NT2/D1 (cell line): Measurements from ENCODE around the gene FANCE.

ENCODE experiments used
- YY1 ChIP-seq: IDR thresholded peaks from 2 replicates; pipeline ENCODE4 v1.6.1; 2011; ENCODE audit not compliant: insufficient read length, insufficient read depth
- ZNF274 ChIP-seq: IDR thresholded peaks from 2 replicates; pipeline ENCODE4 v1.6.1; 2011; ENCODE audit warnings: mild to moderate bottlenecking, low read depth, low read length

DNA sequence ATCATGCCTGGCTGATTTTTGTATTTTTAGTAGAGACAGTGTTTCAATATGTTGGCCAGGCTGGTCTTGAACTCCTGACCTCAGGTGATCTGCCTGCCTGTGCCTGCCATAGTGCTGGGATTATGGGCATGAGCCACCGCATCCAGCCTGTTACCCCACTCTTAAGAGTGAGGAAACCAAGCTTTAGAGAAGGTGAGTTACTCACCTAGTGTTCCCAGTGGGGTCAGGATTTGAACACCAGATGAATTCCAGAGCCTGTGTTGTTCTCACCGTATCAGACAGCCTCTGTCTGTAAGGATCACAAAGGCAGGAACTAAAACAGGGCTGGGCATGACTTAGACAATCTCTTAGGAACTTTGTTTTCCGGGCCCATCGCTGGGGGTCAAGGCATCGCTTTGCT, 9.4 kb upstream of the FANCE start:
- TF ChIP-seq YY1 = no peak
- no peak for TF ChIP-seq ZNF274
